Nucleus accumbens (tissue), 56 donors: ENCODE results near the gene ZNF81.
"Not testable (repeated sequence)": the region's sequence is repeated elsewhere in the genome, so short reads cannot be mapped to it uniquely, and the experiment has no call there.

Source experiments
- DNase-seq, 56 donors: peaks; one replicate each; lab custom pipeline; 2025; lab: John Stamatoyannopoulos, UW

The ZNF81 gene

GRCh38 chrX:47843363-47843762 lies 6.7 kb downstream of the ZNF81 start:
- no peak for DNase-seq

GRCh38 chrX:47844117-47844516 lies 7.4 kb downstream of the ZNF81 start:
- peak in 1 of 56 donors; percentile 0 for DNase-seq

GRCh38 chrX:47846040-47846439 lies 9.3 kb downstream of the ZNF81 start:
- DNase-seq, result no peak

- no peak for DNase-seq
Observed at GRCh38 chrX:47849778-47850177, 13.1 kb downstream of the ZNF81 start.

- DNase-seq, result not testable (repeated sequence)
Observed at GRCh38 chrX:47850389-47850788, 13.7 kb downstream of the ZNF81 start.

GRCh38 chrX:47850901-47851300 lies 14.2 kb downstream of the ZNF81 start:
- no peak for DNase-seq

GRCh38 chrX:47854474-47854873 lies 17.8 kb downstream of the ZNF81 start:
- peak in 28 of 56 donors; percentile 0 to 53 (median 6) for DNase-seq

- no peak for DNase-seq
Observed at GRCh38 chrX:47859686-47860085, 23.0 kb downstream of the ZNF81 start.

- no peak for DNase-seq
Observed at GRCh38 chrX:47862680-47863079, 26.0 kb downstream of the ZNF81 start.

GRCh38 chrX:47863187-47863586 lies 26.5 kb downstream of the ZNF81 start:
- DNase-seq, result no peak

- DNase-seq, result no peak
Observed at GRCh38 chrX:47864300-47864699, 27.6 kb downstream of the ZNF81 start.

- DNase-seq, result no peak
Observed at GRCh38 chrX:47864785-47865184, 28.1 kb downstream of the ZNF81 start.

GRCh38 chrX:47873123-47873522 lies 36.4 kb downstream of the ZNF81 start:
- DNase-seq, result no peak

GRCh38 chrX:47877327-47877726 lies 40.6 kb downstream of the ZNF81 start:
- DNase-seq, result no peak

- DNase-seq, result no peak
Observed at GRCh38 chrX:47878198-47878597, 41.5 kb downstream of the ZNF81 start.

GRCh38 chrX:47879463-47879862 lies 42.8 kb downstream of the ZNF81 start:
- no peak for DNase-seq

GRCh38 chrX:47880927-47881326 lies 44.2 kb downstream of the ZNF81 start:
- no peak for DNase-seq

- DNase-seq, result no peak
Observed at GRCh38 chrX:47885501-47885900, 48.8 kb downstream of the ZNF81 start.

- no peak for DNase-seq
Observed at GRCh38 chrX:47898024-47898423, 61.3 kb downstream of the ZNF81 start.

GRCh38 chrX:47900833-47901232 lies 64.1 kb downstream of the ZNF81 start:
- DNase-seq, result no peak

GRCh38 chrX:47902161-47902560 lies 65.5 kb downstream of the ZNF81 start:
- no peak for DNase-seq

- DNase-seq, result no peak
Observed at GRCh38 chrX:47915886-47916493, 79.3 kb downstream of the ZNF81 start.

GRCh38 chrX:47918274-47918673 lies 81.6 kb downstream of the ZNF81 start:
- DNase-seq, result no peak
